Body of pancreas (tissue), 4 donors: ENCODE results near the gene CSPG4.

Source experiments
- CTCF ChIP-seq, 7 experiments: fragments of 450-650 bp in 4 of 7; fragments of 200-600 bp in 3 of 7; sonication (generic) in 3 of 7; IDR thresholded peaks; one replicate each; pipeline ENCODE4 v1.5.1; 2016 to 2019; ENCODE audit warnings: antibody characterized with exemption in 7 of 7
- POLR2A ChIP-seq, 3 donors: fragments of 450-650 bp; IDR thresholded peaks; one replicate each; pipeline ENCODE4 v1.6.1; 2016; ENCODE audit warnings: antibody characterized with exemption in 3 of 3, mild to moderate bottlenecking in 2 of 3

GRCh38 chr15:75721923-75722870, 9.5 kb upstream of the CSPG4 start:
- TF ChIP-seq POLR2A (IDR thresholded peaks at IDR 0.05) (no peak), CTCF (IDR thresholded peaks at IDR 0.05) (no peak)
